ENCODE data around the gene ELOB.
A peak's percentile ranks its signal among the peaks of the same experiment; 100 is the strongest.

ELOB gene

GRCh38 chr16:2771496-2772402 lies 5.3 kb downstream of the ELOB start:
- H3K9me3 ChIP-seq (ENCODE audit: control extremely low read depth in 1 of 5, control insufficient read depth in 4 of 5, insufficient read depth in 2 of 5, low read depth in 1 of 5, low read length in 4 of 5) = no peaks in the 10 kb centered on the region
- H3K27ac ChIP-seq (ENCODE audit: insufficient read depth in 1 of 2, low read depth in 1 of 2, low read length in 2 of 2, poor library complexity in 1 of 2, severe bottlenecking in 2 of 2) = no peak overlapping the region
- H3K4me1 ChIP-seq (ENCODE audit: control extremely low read depth in 1 of 4, control insufficient read depth in 4 of 4, insufficient read depth in 4 of 4, low read length in 3 of 4) = peaks cover 0 to 14% (median 12%) of the 10 kb centered on the region in 4 experiments
- H3K27me3 ChIP-seq (replicated peaks in 2 of 5; ENCODE audit: control insufficient read depth in 4 of 5, insufficient read depth in 5 of 5, low read length in 4 of 5) = no peaks in the 10 kb centered on the region
- no peak overlapping the region for H3K4me3 ChIP-seq (ENCODE audit: control insufficient read depth in 1 of 7, extremely low read depth in 1 of 7, insufficient read depth in 4 of 7, low read depth in 2 of 7, low read length in 6 of 7)
- CTCF ChIA-PET = no interaction called here
- no peak for DNase-seq
- WGBS (ENCODE audit: insufficient coverage) = 91% methylated on average over 17 of the region's 18 CpGs
- POLR2A ChIA-PET = interaction anchor here (0.6 kb wide), 1 partner anchor 13 kb away, joined by 3 read pairs; no protein-coding TSS in a partner anchor
- peaks cover 20 to 84% (median 59%) of the 10 kb centered on the region in 4 experiments for H3K36me3 ChIP-seq (ENCODE audit: control insufficient read depth in 4 of 4, insufficient read depth in 4 of 4, low read length in 3 of 4)

- Histone ChIP-seq H3K27me3 (replicated peaks in 2 of 5; ENCODE audit: control insufficient read depth in 4 of 5, insufficient read depth in 5 of 5, low read length in 4 of 5) (no peaks in the 10 kb centered on the region), H3K36me3 (ENCODE audit: control insufficient read depth in 4 of 4, insufficient read depth in 4 of 4, low read length in 3 of 4) (peaks cover 27 to 95% (median 73%) of the 10 kb centered on the region in 4 experiments), H3K9me3 (ENCODE audit: control extremely low read depth in 1 of 5, control insufficient read depth in 4 of 5, insufficient read depth in 2 of 5, low read depth in 1 of 5, low read length in 4 of 5) (no peaks in the 10 kb centered on the region), H3K27ac (ENCODE audit: insufficient read depth in 1 of 2, low read depth in 1 of 2, low read length in 2 of 2, poor library complexity in 1 of 2, severe bottlenecking in 2 of 2) (no peak overlapping the region), H3K4me1 (ENCODE audit: control extremely low read depth in 1 of 4, control insufficient read depth in 4 of 4, insufficient read depth in 4 of 4, low read length in 3 of 4) (peaks cover 0 to 1% (median under 1%) of the 10 kb centered on the region in 4 experiments), H3K4me3 (ENCODE audit: control insufficient read depth in 1 of 7, extremely low read depth in 1 of 7, insufficient read depth in 4 of 7, low read depth in 2 of 7, low read length in 6 of 7) (no peak overlapping the region)
- WGBS (ENCODE audit: insufficient coverage) = 96% methylated on average over 20 of the region's 32 CpGs
- POLR2A ChIA-PET = no interaction called here
- DNase-seq = peak in 2 of 3 donors; percentile 39 to 46
- CTCF ChIA-PET = interaction anchor here (0.6 to 1.1 kb wide), 2 partner anchors 21 to 29 kb away, joined by 3 read pairs; no protein-coding TSS in a partner anchor
Observed at GRCh38 chr16:2770057-2770951, 6.8 kb downstream of the ELOB start.

GRCh38 chr16:2769675-2770056 lies 7.4 kb downstream of the ELOB start:
- H3K36me3 ChIP-seq (ENCODE audit: control insufficient read depth in 4 of 4, insufficient read depth in 4 of 4, low read length in 3 of 4) = peaks cover 27 to 95% (median 76%) of the 10 kb centered on the region in 4 experiments
- ChIA-PET POLR2A (no interaction called here), CTCF (interaction anchor here (0.6 to 1.7 kb wide), 3 partner anchors 11 to 29 kb away, joined by 3 to 5 read pairs (median 3); no protein-coding TSS in a partner anchor)

GRCh38 chr16:2769100-2769529 lies 8.0 kb downstream of the ELOB start:
- Histone ChIP-seq H3K27me3 (replicated peaks in 2 of 5; ENCODE audit: control insufficient read depth in 4 of 5, insufficient read depth in 5 of 5, low read length in 4 of 5) (no peaks in the 10 kb centered on the region), H3K36me3 (ENCODE audit: control insufficient read depth in 4 of 4, insufficient read depth in 4 of 4, low read length in 3 of 4) (peaks cover 32 to 95% (median 79%) of the 10 kb centered on the region in 4 experiments), H3K4me3 (ENCODE audit: control insufficient read depth in 1 of 7, extremely low read depth in 1 of 7, insufficient read depth in 4 of 7, low read depth in 2 of 7, low read length in 6 of 7) (no peak overlapping the region), H3K27ac (ENCODE audit: insufficient read depth in 1 of 2, low read depth in 1 of 2, low read length in 2 of 2, poor library complexity in 1 of 2, severe bottlenecking in 2 of 2) (peak overlapping the region in 1 of 2 experiments; percentile 2), H3K9me3 (ENCODE audit: control extremely low read depth in 1 of 5, control insufficient read depth in 4 of 5, insufficient read depth in 2 of 5, low read depth in 1 of 5, low read length in 4 of 5) (no peaks in the 10 kb centered on the region), H3K4me1 (ENCODE audit: control extremely low read depth in 1 of 4, control insufficient read depth in 4 of 4, insufficient read depth in 4 of 4, low read length in 3 of 4) (no peaks in the 10 kb centered on the region)
- ChIA-PET CTCF (interaction anchor here (1.7 kb wide), 1 partner anchor 10 kb away, joined by 5 read pairs; no protein-coding TSS in a partner anchor), POLR2A (no interaction called here)
- DNase-seq = no peak
- WGBS (ENCODE audit: insufficient coverage) = 90% methylated on average over 3 of the region's 11 CpGs

More at GRCh38 chr16:2769675-2770056, 7.4 kb downstream of the ELOB start:
- H3K9me3 ChIP-seq (ENCODE audit: control extremely low read depth in 1 of 5, control insufficient read depth in 4 of 5, insufficient read depth in 2 of 5, low read depth in 1 of 5, low read length in 4 of 5) = no peaks in the 10 kb centered on the region
- H3K4me3 ChIP-seq (ENCODE audit: control insufficient read depth in 1 of 7, extremely low read depth in 1 of 7, insufficient read depth in 4 of 7, low read depth in 2 of 7, low read length in 6 of 7) = no peak overlapping the region
- H3K27ac ChIP-seq (ENCODE audit: insufficient read depth in 1 of 2, low read depth in 1 of 2, low read length in 2 of 2, poor library complexity in 1 of 2, severe bottlenecking in 2 of 2) = no peak overlapping the region
- 95% methylated on average over 13 of the region's 14 CpGs for WGBS (ENCODE audit: insufficient coverage)
- no peaks in the 10 kb centered on the region for H3K27me3 ChIP-seq (replicated peaks in 2 of 5; ENCODE audit: control insufficient read depth in 4 of 5, insufficient read depth in 5 of 5, low read length in 4 of 5)
- no peak for DNase-seq
- H3K4me1 ChIP-seq (ENCODE audit: control extremely low read depth in 1 of 4, control insufficient read depth in 4 of 4, insufficient read depth in 4 of 4, low read length in 3 of 4) = no peaks in the 10 kb centered on the region

GRCh38 chr16:2768403-2769089 lies 8.5 kb downstream of the ELOB start:
- over 99% methylated on average over 15 of the region's 17 CpGs for WGBS (ENCODE audit: insufficient coverage)
- peak overlapping the region in 1 of 2 experiments; percentile 2 for H3K27ac ChIP-seq (ENCODE audit: insufficient read depth in 1 of 2, low read depth in 1 of 2, low read length in 2 of 2, poor library complexity in 1 of 2, severe bottlenecking in 2 of 2)

GRCh38 chr16:2767891-2768290 lies 9.2 kb downstream of the ELOB start:
- H3K4me1 ChIP-seq (ENCODE audit: control extremely low read depth in 1 of 4, control insufficient read depth in 4 of 4, insufficient read depth in 4 of 4, low read length in 3 of 4) = no peaks in the 10 kb centered on the region
- ChIA-PET POLR2A (no interaction called here), CTCF (interaction anchor here (1.7 kb wide), 1 partner anchor 9 kb away, joined by 5 read pairs; no protein-coding TSS in a partner anchor)
- H3K36me3 ChIP-seq (ENCODE audit: control insufficient read depth in 4 of 4, insufficient read depth in 4 of 4, low read length in 3 of 4) = peaks cover 34 to 96% (median 81%) of the 10 kb centered on the region in 4 experiments
- H3K27me3 ChIP-seq (replicated peaks in 2 of 5; ENCODE audit: control insufficient read depth in 4 of 5, insufficient read depth in 5 of 5, low read length in 4 of 5) = no peaks in the 10 kb centered on the region
- H3K9me3 ChIP-seq (ENCODE audit: control extremely low read depth in 1 of 5, control insufficient read depth in 4 of 5, insufficient read depth in 2 of 5, low read depth in 1 of 5, low read length in 4 of 5) = no peaks in the 10 kb centered on the region
- 97% methylated on average over 5 of the region's 14 CpGs for WGBS (ENCODE audit: insufficient coverage)
- no peak for DNase-seq
- H3K27ac ChIP-seq (ENCODE audit: insufficient read depth in 1 of 2, low read depth in 1 of 2, low read length in 2 of 2, poor library complexity in 1 of 2, severe bottlenecking in 2 of 2) = no peak overlapping the region
- no peak overlapping the region for H3K4me3 ChIP-seq (ENCODE audit: control insufficient read depth in 1 of 7, extremely low read depth in 1 of 7, insufficient read depth in 4 of 7, low read depth in 2 of 7, low read length in 6 of 7)

More at GRCh38 chr16:2768403-2769089, 8.5 kb downstream of the ELOB start:
- Histone ChIP-seq H3K27me3 (replicated peaks in 2 of 5; ENCODE audit: control insufficient read depth in 4 of 5, insufficient read depth in 5 of 5, low read length in 4 of 5) (no peaks in the 10 kb centered on the region), H3K4me1 (ENCODE audit: control extremely low read depth in 1 of 4, control insufficient read depth in 4 of 4, insufficient read depth in 4 of 4, low read length in 3 of 4) (no peaks in the 10 kb centered on the region), H3K9me3 (ENCODE audit: control extremely low read depth in 1 of 5, control insufficient read depth in 4 of 5, insufficient read depth in 2 of 5, low read depth in 1 of 5, low read length in 4 of 5) (no peaks in the 10 kb centered on the region), H3K36me3 (ENCODE audit: control insufficient read depth in 4 of 4, insufficient read depth in 4 of 4, low read length in 3 of 4) (peaks cover 35 to 96% (median 81%) of the 10 kb centered on the region in 4 experiments), H3K4me3 (ENCODE audit: control insufficient read depth in 1 of 7, extremely low read depth in 1 of 7, insufficient read depth in 4 of 7, low read depth in 2 of 7, low read length in 6 of 7) (no peak overlapping the region)
- CTCF ChIA-PET = interaction anchor here (1.7 kb wide), 1 partner anchor 10 kb away, joined by 5 read pairs; no protein-coding TSS in a partner anchor
- POLR2A ChIA-PET = no interaction called here
- DNase-seq = no peak

Data from common myeloid progenitor, CD34-positive (primary cell).